Stimulated activated CD4-positive, alpha-beta T cell treated with anti-CD3 and anti-CD28 coated beads, TNF-alpha, amount 100 ng/mL, for 48 hours (primary cell): ENCODE data around the gene SCYGR4.
"Not testable (repeated sequence)": the region's sequence is repeated elsewhere in the genome, so short reads cannot be mapped to it uniquely, and the experiment has no call there.

Experiments used
- DNase-seq, 3 donors: peaks; one replicate each; pipeline ENCODE4 v3.0.0-alpha.2; 2020; ENCODE audit warnings: low read depth in 3 of 3

Gene SCYGR4

DNA sequence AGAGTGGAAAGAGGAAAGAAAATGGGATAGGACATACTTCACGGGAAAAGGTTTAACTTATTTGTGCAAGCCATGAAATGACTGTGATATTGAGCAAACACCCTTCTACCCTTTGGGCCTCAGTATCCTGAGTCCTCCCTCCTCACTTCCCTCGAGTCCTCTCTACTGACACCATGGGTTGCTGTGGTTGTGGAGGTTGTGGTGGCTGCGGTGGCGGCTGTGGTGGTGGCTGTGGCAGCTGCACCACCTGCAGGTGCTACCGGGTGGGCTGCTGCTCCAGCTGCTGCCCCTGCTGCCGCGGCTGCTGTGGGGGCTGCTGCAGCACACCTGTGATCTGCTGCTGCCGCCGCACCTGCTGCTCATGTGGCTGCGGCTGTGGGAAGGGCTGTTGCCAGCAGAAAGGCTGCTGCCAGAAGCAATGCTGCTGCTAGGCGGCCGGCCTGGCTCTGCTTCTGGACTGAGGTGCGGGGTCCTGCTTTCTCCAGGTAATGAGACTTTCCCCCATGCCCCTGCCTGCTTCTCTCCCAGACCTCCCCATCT lies 49.4 kb downstream of the SCYGR4 start, which contains the start of gene SCYGR5:
TSS of gene SCYGR5 (plus strand) at position 174 of the 540 bp plus-strand sequence. CDS start at position 174, 0 bp downstream.
- DNase-seq = not testable (repeated sequence)
